H1 (cell line): ENCODE data around the gene DNAI1. TPM values are rescaled to one million over a fixed set of nuclear protein-coding genes. Genes with fewer than 3 reads are reported as not detected.

Experiments used
- CEBPB ChIP-seq: IDR thresholded peaks from 2 replicates; pipeline ENCODE4 v1.6.1; 2012; ENCODE audit warnings: low read depth, low read length
- CTBP2 ChIP-seq: IDR thresholded peaks from 2 replicates; pipeline ENCODE4 v1.7.0; 2011; ENCODE audit warnings: borderline replicate concordance, mild to moderate bottlenecking, moderate library complexity, mixed read lengths, low read length; ENCODE audit not compliant: insufficient read depth, insufficient read length
- PHF8 ChIP-seq: fragments of 200-600 bp; sonication (generic); conservative IDR thresholded peaks from 2 replicates; pipeline ENCODE4 v1.7.1; 2012; ENCODE audit warnings: low read depth, mild to moderate bottlenecking, inconsistent platforms, low read length, moderate library complexity
- SAP30 ChIP-seq: fragments of 300-600 bp; sonication (generic); IDR thresholded peaks from 2 replicates; pipeline ENCODE4 v1.7.1; 2012; ENCODE audit warnings: low read length, moderate library complexity, mild to moderate bottlenecking, inconsistent platforms; ENCODE audit not compliant: insufficient read depth, insufficient replicate concordance
- SIN3A ChIP-seq, 2 experiments: IDR thresholded peaks in 1 of 2; conservative IDR thresholded peaks in 1 of 2; 2 replicates each; pipeline ENCODE4 v1.6.1; 2011 to 2012; ENCODE audit warnings: low read length in 2 of 2, improper control_type of control experiment in 1 of 2, low read depth in 1 of 2, mild to moderate bottlenecking in 1 of 2
- SUZ12 ChIP-seq: fragments of 200-600 bp; sonication (generic); IDR thresholded peaks from 2 replicates; pipeline ENCODE4 v1.6.1; 2012; ENCODE audit warnings: mild to moderate bottlenecking, inconsistent platforms, low read length, moderate library complexity, mixed read lengths
- YY1 ChIP-seq: IDR thresholded peaks from 2 replicates; pipeline ENCODE4 v1.6.1; 2011; ENCODE audit warnings: low read depth, mild to moderate bottlenecking, low read length
- polyA plus RNA-seq, 7 experiments: library from polyadenylated mRNA; depleted of rRNA in 3 of 7; stranded (reverse) in 5 of 7; unstranded in 2 of 7; fragments of >200 nt in 5 of 7; fragments of 200-250 nt in 2 of 7; gene quantifications; 1 replicate in 5 of 7; 2 replicates in 1 of 7; 4 replicates in 1 of 7; pipeline versions ENCODE4 v1.2.1 to v1.2.3, GENCODE V29; 2011 to 2013; ENCODE audit warnings: missing spikeins in 2 of 7, mixed read lengths in 2 of 7
- total RNA-seq: library from RNA; stranded (reverse); fragmentation: NEBNext Ultra II Directional; extraction: Animal tissue kit (Norgen Biotek cat#: 25700); gene quantifications from 2 replicates; pipeline ENCODE4 v1.2.1, GENCODE V29; 2021

Gene DNAI1
- total and polyA plus RNA-seq, 2 of the 8 experiments (the other 6 are each of a cell fraction or from before 2014, with no cell fraction given), result 0.37 to 0.54 TPM

DNA sequence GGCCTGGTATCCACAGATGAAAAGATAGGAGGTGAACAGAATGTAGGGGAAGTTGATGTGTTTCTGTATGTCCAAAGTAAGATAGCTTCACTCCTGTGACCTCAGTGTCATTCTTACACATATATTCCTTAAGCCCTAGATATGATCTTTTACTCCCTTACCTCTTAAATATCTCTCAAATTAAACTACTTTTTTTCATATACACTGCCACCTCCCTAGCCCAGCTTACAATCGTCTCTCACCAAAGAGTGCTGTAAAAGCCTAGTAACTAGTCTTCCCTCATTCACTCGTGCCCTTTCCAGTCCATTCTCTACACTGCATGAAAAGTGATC is 5.3 kb downstream of the DNAI1 start (continued):
- TF ChIP-seq SIN3A (conservative IDR thresholded peaks at IDR 0.05 in 1 of 2, IDR thresholded peaks at IDR 0.05 in 1 of 2; ENCODE audit: low read depth in 1 of 2, low read length in 2 of 2) (no peak), CEBPB (no peak), YY1 (no peak), SUZ12 (no peak), CTBP2 (no peak), SAP30 (no peak), PHF8 (no peak)
